ENCODE data around the gene VIPR2.

Gene VIPR2

GRCh38 chr7:159061209-159061608, 83.5 kb downstream of the VIPR2 start:
- Histone ChIP-seq H4K20me1 (ENCODE audit: control insufficient read depth, insufficient read depth, low read depth, low read length) (no peaks in the 10 kb centered on the region), H3K36me3 (ENCODE audit: control insufficient read depth, low read length) (no peaks in the 10 kb centered on the region), H3K79me2 (ENCODE audit: control insufficient read depth, low read length) (no peaks in the 10 kb centered on the region), H3F3A (ENCODE audit: control insufficient read depth, insufficient read depth) (no peaks in the 10 kb centered on the region), H3K9me2 (replicated peaks; ENCODE audit: control insufficient read depth, low read length) (no peaks in the 10 kb centered on the region), H3K4me3 (ENCODE audit: low read length) (no peak overlapping the region), H3K27ac (ENCODE audit: low read depth, low read length) (no peak overlapping the region), H3K27me3 (ENCODE audit: control insufficient read depth, low read length) (no peaks in the 10 kb centered on the region), H3K9me3 (ENCODE audit: control insufficient read depth, insufficient read depth, low read length) (peaks cover 12% of the 10 kb centered on the region; the same call in 1 of the 2 replicates), H3K4me1 (ENCODE audit: control insufficient read depth, low read length) (no peaks in the 10 kb centered on the region), H3K4me2 (ENCODE audit: low read length) (no peak overlapping the region)
- TF ChIP-seq, protein P1, sequence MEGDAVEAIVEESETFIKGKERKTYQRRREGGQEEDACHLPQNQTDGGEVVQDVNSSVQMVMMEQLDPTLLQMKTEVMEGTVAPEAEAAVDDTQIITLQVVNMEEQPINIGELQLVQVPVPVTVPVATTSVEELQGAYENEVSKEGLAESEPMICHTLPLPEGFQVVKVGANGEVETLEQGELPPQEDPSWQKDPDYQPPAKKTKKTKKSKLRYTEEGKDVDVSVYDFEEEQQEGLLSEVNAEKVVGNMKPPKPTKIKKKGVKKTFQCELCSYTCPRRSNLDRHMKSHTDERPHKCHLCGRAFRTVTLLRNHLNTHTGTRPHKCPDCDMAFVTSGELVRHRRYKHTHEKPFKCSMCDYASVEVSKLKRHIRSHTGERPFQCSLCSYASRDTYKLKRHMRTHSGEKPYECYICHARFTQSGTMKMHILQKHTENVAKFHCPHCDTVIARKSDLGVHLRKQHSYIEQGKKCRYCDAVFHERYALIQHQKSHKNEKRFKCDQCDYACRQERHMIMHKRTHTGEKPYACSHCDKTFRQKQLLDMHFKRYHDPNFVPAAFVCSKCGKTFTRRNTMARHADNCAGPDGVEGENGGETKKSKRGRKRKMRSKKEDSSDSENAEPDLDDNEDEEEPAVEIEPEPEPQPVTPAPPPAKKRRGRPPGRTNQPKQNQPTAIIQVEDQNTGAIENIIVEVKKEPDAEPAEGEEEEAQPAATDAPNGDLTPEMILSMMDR (IDR thresholded peaks at IDR 0.05; ENCODE audit: low read depth, low read length, poor library complexity, severe bottlenecking): no peak
- no peak for TF ChIP-seq EZH2phosphoT487 (IDR thresholded peaks at IDR 0.05; ENCODE audit: borderline replicate concordance, low read length)

- H3K9me3 ChIP-seq (ENCODE audit: control insufficient read depth, insufficient read depth, low read length): peaks cover 12% of the 10 kb centered on the region; the same call in 1 of the 2 replicates
- no peaks in the 10 kb centered on the region for H3K36me3 ChIP-seq (ENCODE audit: control insufficient read depth, low read length)
- no peaks in the 10 kb centered on the region for H4K20me1 ChIP-seq (ENCODE audit: control insufficient read depth, insufficient read depth, low read depth, low read length)
- H3F3A ChIP-seq (ENCODE audit: control insufficient read depth, insufficient read depth): no peaks in the 10 kb centered on the region
- no peak overlapping the region for H3K4me3 ChIP-seq (ENCODE audit: low read length)
- TF ChIP-seq EZH2phosphoT487 (IDR thresholded peaks at IDR 0.05; ENCODE audit: borderline replicate concordance, low read length): no peak
- TF ChIP-seq, protein P1 (IDR thresholded peaks at IDR 0.05; ENCODE audit: low read depth, low read length, poor library complexity, severe bottlenecking): no peak
- no peaks in the 10 kb centered on the region for H3K27me3 ChIP-seq (ENCODE audit: control insufficient read depth, low read length)
- H3K4me1 ChIP-seq (ENCODE audit: control insufficient read depth, low read length): no peaks in the 10 kb centered on the region
- no peaks in the 10 kb centered on the region for H3K79me2 ChIP-seq (ENCODE audit: control insufficient read depth, low read length)
- H3K4me2 ChIP-seq (ENCODE audit: low read length): no peak overlapping the region
- H3K27ac ChIP-seq (ENCODE audit: low read depth, low read length): no peak overlapping the region
- no peaks in the 10 kb centered on the region for H3K9me2 ChIP-seq (replicated peaks; ENCODE audit: control insufficient read depth, low read length)
These were observed 84.2 kb downstream of the VIPR2 start for GRCh38 chr7:159060440-159060839.

GRCh38 chr7:159059629-159060028, 85.0 kb downstream of the VIPR2 start:
- no peaks in the 10 kb centered on the region for H3F3A ChIP-seq (ENCODE audit: control insufficient read depth, insufficient read depth)
- no peaks in the 10 kb centered on the region for H3K9me2 ChIP-seq (replicated peaks; ENCODE audit: control insufficient read depth, low read length)
- no peak overlapping the region for H3K4me3 ChIP-seq (ENCODE audit: low read length)
- H3K27ac ChIP-seq (ENCODE audit: low read depth, low read length): no peak overlapping the region
- H3K27me3 ChIP-seq (ENCODE audit: control insufficient read depth, low read length): no peaks in the 10 kb centered on the region
- H4K20me1 ChIP-seq (ENCODE audit: control insufficient read depth, insufficient read depth, low read depth, low read length): no peaks in the 10 kb centered on the region
- no peaks in the 10 kb centered on the region for H3K4me1 ChIP-seq (ENCODE audit: control insufficient read depth, low read length)
- H3K36me3 ChIP-seq (ENCODE audit: control insufficient read depth, low read length): no peaks in the 10 kb centered on the region
- peaks cover 12% of the 10 kb centered on the region; the same call in 1 of the 2 replicates for H3K9me3 ChIP-seq (ENCODE audit: control insufficient read depth, insufficient read depth, low read length)
- H3K79me2 ChIP-seq (ENCODE audit: control insufficient read depth, low read length): no peaks in the 10 kb centered on the region
- no peak for TF ChIP-seq EZH2phosphoT487 (IDR thresholded peaks at IDR 0.05; ENCODE audit: borderline replicate concordance, low read length)
- TF ChIP-seq, protein P1 (IDR thresholded peaks at IDR 0.05; ENCODE audit: low read depth, low read length, poor library complexity, severe bottlenecking): no peak
- H3K4me2 ChIP-seq (ENCODE audit: low read length): no peak overlapping the region
